ENCODE data around the gene HSD17B2.

HSD17B2 gene

DNA sequence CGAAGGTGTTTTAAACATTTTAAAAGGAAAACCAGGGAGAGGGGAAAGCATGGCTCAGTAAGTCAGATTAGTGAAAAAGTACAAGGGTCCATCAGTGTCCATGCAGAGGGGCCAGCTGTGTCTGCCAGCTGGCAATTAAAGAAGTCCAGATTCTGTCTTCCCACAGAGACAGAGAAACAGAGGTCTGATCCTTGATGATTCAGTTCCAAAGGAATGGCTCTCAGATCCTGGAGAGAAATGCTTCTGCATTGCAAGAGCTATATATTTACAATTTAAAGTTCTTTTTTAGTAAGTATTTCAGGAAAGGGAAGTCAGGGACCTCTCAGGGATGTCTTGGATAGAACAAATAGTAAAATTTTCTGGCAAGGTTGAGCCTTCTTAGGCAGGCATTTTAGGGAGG lies 56.2 kb downstream of the HSD17B2 start:
- TF ChIP-seq, protein P1, sequence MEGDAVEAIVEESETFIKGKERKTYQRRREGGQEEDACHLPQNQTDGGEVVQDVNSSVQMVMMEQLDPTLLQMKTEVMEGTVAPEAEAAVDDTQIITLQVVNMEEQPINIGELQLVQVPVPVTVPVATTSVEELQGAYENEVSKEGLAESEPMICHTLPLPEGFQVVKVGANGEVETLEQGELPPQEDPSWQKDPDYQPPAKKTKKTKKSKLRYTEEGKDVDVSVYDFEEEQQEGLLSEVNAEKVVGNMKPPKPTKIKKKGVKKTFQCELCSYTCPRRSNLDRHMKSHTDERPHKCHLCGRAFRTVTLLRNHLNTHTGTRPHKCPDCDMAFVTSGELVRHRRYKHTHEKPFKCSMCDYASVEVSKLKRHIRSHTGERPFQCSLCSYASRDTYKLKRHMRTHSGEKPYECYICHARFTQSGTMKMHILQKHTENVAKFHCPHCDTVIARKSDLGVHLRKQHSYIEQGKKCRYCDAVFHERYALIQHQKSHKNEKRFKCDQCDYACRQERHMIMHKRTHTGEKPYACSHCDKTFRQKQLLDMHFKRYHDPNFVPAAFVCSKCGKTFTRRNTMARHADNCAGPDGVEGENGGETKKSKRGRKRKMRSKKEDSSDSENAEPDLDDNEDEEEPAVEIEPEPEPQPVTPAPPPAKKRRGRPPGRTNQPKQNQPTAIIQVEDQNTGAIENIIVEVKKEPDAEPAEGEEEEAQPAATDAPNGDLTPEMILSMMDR (IDR thresholded peaks at IDR 0.05) = no peak
- no peak for TF ChIP-seq ZFX (IDR thresholded peaks at IDR 0.05; ENCODE audit: borderline replicate concordance)
- no peak overlapping the region for H3K27ac ChIP-seq

DNA sequence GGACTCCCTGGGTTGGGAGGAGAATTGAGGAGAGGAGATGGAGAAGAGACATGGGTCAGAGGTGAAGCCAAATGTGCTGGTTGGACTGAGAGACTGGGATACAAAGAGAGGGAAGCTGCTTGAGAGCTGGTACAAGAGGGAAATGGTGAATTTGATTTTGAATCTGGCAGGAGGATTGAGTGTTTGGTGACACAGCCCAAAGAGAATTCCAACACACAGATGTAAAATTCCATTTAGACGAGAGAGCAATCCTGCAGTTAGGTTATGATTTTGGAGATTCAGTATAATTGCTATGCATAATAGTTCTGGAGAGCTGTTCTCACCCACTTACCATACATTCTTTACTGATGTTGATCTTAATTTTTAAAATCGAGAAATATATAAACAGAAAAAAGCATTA lies 57.7 kb downstream of the HSD17B2 start:
- no peak for TF ChIP-seq ZFX (IDR thresholded peaks at IDR 0.05; ENCODE audit: borderline replicate concordance)
- TF ChIP-seq, protein P1 (IDR thresholded peaks at IDR 0.05) = no peak

DNA sequence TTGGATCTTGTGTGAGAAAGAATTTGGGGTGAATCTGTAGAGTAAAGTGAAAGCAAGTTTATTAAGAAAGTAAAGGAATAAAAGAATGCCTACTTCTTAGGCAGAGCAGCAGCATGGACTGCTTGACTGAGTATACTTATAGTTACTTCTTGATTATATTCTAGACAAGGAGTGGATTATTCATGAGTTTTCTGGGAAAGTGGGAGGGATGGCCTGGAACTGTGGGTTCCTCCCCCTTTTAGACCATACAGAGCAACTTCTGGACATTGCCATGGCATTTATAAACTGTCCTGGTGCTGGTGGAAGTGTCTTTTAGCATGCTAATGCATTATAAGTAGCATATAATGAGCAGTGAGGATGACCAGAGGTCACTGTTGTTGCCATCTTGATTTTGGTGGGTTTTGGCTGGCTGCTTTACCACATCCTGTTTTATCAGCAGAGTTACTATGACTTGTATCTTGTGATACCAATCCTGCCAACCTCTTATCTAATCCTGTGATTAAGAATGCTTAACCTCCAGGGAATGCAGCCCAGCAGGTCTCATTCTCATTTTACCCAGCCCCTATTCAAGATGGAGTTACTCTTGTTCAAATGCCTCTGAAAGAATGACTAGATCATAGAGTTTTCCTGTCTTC lies 58.7 kb downstream of the HSD17B2 start:
- H3K27ac ChIP-seq = no peak overlapping the region
- no peak for TF ChIP-seq ZFX (IDR thresholded peaks at IDR 0.05; ENCODE audit: borderline replicate concordance)
- TF ChIP-seq, protein P1 (IDR thresholded peaks at IDR 0.05) = no peak

More for the DNA sequence above, 57.7 kb downstream of the HSD17B2 start:
- no peak overlapping the region for H3K27ac ChIP-seq

DNA sequence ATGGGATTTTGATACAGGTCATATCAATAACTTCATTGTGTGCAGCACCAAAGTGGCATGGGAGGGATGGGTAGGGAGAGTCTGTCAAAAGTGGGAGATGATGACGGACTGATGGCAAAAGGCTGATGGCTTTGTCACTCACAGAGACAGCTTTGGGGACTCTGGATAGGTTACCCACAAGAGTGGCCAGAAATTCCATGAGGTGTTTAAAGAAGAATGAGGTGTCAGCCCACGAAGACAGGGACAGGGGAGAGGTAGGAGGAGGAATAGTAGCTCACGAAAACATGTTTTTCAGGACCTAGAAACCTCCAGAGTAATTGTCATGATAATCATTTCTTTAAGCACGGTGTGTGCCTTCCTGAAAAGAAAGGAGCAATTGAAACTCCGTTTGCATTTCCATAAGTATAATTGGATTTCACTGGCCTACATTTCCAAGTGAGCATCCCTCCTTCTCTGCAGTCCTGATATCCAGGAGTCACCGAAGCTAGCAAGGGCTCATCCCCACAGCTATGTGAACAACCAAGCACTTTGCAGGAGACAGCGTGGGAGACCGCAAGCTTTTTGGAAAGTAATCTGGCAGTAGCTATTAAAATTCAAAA lies 60.0 kb downstream of the HSD17B2 start:
- no peak overlapping the region for H3K27ac ChIP-seq
- TF ChIP-seq, protein P1 (IDR thresholded peaks at IDR 0.05) = no peak

DNA sequence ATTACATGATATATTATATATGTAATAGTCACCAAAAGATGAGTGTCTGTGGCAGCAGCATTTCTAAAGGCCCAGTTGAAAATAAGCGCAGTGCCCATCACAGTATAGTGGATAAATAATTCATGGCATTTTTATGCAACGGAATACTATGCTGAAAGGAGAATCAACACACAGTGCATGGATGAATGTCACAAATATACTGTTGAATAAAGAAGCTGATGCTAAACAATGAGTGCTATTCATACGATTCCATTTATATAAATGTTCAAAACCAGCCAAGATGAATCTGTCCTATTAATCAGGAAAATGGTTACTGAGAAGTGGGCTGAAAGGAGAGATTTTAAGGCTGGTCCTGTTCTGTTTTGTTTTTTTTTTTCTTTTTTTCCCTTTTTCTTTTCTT lies 61.6 kb downstream of the HSD17B2 start:
- H3K27ac ChIP-seq = no peak overlapping the region
- TF ChIP-seq, protein P1 (IDR thresholded peaks at IDR 0.05) = no peak
- TF ChIP-seq ZFX (IDR thresholded peaks at IDR 0.05; ENCODE audit: borderline replicate concordance) = no peak

DNA sequence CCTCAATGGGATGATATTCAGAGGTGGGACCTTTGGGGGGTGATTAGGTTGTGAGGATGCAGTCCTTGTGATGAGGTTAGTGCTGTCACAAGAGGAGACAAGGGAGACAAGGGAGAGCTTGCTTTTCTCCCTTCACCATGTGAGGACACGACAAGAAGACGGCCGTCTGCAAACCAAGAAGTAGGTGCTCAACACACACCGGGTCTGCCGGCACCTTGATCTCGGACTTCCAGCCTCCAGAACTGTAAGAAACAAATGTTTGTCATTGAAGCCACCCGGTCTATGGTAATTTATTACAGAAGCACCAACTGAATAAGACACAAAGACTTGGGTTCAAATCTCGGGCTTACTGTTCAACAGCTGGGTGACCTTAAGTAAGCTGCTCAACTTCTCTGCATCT lies 70.1 kb downstream of the HSD17B2 start:
- H3K27ac ChIP-seq = no peak overlapping the region
- TF ChIP-seq, protein P1 (IDR thresholded peaks at IDR 0.05) = no peak
- TF ChIP-seq ZFX (IDR thresholded peaks at IDR 0.05; ENCODE audit: borderline replicate concordance) = no peak

DNA sequence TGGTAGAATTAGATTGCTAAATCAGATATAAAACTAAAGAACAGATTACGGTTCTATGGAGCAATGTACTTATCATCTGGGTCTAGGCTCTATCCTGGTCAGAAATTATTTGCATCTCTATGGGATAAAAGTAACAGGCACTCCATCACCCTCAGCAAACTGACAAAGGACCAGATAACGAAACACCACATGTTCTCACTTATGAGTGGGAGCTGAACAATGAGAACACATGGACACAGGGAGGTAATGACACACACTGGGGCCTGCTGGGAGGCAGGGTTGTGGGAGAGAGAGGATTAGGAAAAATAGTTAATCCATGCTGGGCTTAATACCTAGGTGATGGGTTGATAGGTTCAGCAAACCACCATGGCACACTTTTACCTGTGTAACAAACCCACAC lies 73.0 kb downstream of the HSD17B2 start:
- H3K27ac ChIP-seq = no peak overlapping the region
- no peak for TF ChIP-seq ZFX (IDR thresholded peaks at IDR 0.05; ENCODE audit: borderline replicate concordance)
- TF ChIP-seq, protein P1 (IDR thresholded peaks at IDR 0.05) = no peak

Data from 22Rv1 (cell line).